ENCODE measurements around the gene CDK2AP2. TPM values are rescaled to one million over a fixed set of nuclear protein-coding genes. Genes with fewer than 3 reads are reported as not detected.
"Not testable (repeated sequence)": the region's sequence is repeated elsewhere in the genome, so short reads cannot be mapped to it uniquely, and the experiment has no call there.

The CDK2AP2 gene, protein sequence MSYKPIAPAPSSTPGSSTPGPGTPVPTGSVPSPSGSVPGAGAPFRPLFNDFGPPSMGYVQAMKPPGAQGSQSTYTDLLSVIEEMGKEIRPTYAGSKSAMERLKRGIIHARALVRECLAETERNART
- 10 to 100 TPM; 34.0 to 68.5 (median 55.9) TPM for polyA plus RNA-seq (ENCODE audit: insufficient read length in 4 of 4)

DNA sequence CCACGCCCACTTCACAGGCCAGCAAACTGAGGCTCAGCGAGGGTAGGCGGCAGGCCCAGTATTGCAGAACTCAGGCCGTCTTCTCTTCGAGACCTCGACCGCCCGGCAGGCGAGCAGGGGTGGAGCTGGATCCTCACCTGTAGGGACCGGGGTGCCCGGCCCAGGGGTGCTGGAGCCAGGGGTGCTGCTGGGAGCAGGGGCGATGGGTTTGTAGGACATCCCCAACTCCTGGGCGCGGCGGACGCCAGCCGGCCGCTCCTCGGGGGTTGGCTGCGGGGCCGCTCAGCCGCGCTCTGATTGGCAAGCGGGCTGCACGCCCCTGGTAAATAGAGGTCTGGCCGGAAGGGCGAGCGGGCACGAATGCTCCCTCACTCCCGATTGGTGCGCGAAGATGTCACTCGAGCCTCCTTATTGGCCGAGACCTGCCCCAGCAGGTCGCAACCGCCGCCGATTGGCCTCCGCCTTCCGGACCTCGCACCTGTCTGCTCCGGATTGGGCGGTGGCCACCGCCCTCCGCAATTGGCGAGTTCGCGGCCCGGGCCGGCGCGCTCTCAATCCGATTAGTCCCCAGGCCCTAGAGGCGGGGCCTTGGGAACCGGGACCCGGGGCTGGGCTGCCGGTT lies at the start of gene CDK2AP2:
CDK2AP2 (minus strand) TSS at position 299 of the 622 bp plus-strand sequence; CDS start at position 219, 80 bp downstream.
- peak; percentile 88 to 98 (median 92) for DNase-seq (ENCODE audit: low read depth in 4 of 4, low spot score in 2 of 4)

DNA sequence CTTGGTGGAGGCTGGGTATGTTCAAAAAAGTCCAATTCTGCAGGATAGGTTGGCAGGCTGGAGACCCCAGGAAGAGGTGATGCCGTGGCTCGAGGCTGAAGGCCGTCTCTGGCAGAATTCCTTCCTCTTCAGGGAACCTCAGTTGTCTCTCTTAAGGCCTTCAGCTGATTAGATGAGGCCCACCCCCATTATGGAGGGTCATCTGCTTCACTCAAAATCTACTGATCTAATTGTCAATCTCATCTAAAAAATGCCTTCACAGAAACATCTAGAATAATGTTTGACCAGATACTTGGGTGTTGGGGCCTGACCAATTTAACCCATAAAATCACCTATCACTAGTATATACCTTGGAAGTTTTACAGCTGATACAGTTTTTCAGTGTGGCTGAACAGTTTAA lies 48.3 kb upstream of the CDK2AP2 start:
- no peak for DNase-seq (ENCODE audit: low read depth in 4 of 4, low spot score in 2 of 4)

DNA sequence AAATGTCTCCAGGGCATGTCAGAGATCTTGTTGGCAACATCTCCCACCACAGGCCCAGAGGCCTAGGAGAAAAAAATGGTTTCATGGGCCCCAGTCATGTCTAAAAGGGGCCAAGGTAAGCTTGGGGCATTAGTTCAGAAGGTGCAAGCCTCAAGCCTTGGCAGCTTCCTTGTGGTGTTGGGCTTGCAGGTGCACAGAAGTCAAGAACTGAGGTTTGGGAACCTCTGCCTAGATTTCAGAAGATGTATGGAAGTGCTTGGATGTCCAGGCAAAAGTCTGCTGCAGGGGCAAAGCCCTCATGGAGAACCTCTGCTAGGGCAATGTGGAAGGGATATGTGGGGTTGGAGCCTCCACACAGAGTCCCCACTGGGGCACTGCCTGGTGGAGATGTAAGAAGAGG lies 43.7 kb upstream of the CDK2AP2 start:
- DNase-seq (ENCODE audit: low read depth in 4 of 4, low spot score in 2 of 4): not testable (repeated sequence)

DNA sequence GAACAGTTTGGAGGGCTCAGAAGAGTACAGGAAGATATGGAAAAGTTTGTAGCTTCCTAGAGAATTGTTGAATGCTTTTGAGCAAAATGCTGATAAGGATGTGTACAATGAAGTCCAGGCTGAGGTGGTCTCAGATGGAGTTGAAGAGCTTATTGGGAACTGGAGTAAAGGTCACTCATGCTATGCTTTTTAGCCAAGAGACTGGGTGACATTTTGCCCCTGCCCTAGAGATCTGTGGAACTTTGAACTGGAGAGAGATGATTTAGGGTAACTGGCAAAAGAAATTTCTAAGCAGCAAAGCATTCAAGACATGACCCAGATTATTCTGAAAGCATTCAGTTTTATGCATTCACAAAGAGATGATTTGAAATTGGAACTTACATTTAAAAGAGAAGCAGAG lies 43.2 kb upstream of the CDK2AP2 start:
- DNase-seq (ENCODE audit: low read depth in 4 of 4, low spot score in 2 of 4): no peak

DNA sequence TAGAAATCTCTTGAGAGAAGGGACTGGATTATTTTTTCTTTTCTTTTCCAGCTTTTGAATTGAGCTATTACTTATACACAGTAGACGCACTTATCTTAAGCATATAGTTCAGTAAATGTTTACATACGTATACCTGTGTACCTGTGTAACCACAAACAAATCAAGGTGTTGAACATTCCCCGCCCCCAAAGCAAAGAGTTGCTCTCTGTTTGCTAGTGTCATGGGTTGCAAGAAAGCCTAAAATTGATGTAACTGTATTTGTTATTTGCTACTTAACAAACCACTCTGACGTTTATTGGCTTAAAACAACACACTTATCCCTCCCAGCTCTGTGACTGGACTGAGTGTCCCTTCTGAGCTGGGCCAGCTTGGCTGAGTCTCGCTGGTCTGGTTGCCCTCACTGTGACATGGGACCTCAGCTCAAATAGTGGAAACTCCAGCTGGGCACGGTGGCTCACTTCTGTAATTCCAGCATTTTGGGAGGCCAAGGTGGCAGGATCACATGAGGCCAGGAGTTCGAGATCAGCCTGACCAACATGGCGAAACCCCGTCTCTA lies 40.7 kb upstream of the CDK2AP2 start:
- no peak for DNase-seq (ENCODE audit: low read depth in 4 of 4, low spot score in 2 of 4)

DNA sequence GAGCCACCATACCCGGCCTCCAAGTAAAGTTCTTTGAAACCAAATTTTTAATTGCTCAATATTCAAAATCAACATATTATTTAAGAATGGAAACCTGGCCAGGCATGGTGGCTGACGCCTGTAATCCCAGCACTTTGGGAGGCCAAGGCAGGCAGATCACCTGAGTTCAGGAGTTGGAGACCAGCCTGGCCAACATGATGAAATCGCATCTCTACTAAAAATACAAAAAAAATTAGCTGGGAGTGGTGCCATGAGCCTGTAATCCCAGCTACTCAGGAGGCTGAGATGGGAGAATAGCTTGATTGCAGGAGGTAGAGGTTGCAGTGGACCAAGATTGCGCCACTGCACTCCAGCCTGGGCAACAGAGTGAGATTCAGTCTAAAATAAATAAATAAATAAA lies 40.1 kb upstream of the CDK2AP2 start:
- DNase-seq (ENCODE audit: low read depth in 4 of 4, low spot score in 2 of 4): not testable (repeated sequence)

DNA sequence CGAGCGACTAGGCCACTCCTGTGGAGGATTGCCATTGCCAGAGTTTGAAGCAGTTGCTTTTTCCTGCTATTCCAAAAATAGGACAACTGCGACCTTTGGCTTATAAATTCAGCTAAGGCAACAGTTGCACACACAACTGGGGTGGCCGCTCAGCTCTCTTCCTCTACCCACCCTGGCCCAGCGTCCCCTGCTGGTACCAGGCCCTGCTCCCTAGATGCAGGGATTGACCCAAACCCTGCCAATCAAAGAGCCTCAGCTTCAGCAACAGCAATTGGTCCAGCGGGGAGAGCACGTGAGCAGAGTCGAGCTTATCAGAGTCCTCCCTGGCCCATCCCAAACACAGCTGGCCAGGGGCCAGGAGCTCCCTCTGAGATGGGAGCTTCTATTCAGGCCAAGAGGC lies 37.3 kb upstream of the CDK2AP2 start:
- DNase-seq (ENCODE audit: low read depth in 4 of 4, low spot score in 2 of 4): no peak

DNA sequence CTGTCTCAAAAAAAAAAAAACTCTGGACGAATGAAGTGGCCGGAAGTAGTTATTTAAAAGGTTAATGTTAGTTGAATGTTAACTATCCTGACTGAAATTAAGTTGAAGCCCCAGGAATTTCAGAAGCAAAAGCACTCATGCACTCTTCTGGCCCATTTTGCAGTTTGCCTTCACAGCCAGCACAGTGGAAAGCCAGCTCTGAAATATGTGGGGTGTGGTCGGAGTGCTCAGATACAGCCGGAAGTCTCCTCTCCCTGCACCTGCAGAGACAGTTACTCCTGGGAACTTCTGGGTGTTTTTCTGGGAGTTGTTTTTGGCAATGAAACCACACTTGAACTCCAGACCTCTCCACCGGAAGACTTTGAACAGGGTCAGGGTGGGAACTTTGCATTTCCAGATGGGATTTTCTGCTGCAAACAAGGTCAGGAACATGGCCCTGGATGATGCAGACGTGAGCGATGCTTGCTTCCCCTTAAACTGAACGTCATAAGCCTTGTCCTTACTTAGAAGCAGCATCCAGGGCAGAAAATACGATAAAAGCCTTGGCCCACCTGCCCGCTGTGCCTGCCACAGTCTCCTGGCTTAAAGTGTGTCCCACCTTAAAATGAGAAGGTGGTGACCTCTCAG lies 36.8 kb upstream of the CDK2AP2 start:
- no peak for DNase-seq (ENCODE audit: low read depth in 4 of 4, low spot score in 2 of 4)

DNA sequence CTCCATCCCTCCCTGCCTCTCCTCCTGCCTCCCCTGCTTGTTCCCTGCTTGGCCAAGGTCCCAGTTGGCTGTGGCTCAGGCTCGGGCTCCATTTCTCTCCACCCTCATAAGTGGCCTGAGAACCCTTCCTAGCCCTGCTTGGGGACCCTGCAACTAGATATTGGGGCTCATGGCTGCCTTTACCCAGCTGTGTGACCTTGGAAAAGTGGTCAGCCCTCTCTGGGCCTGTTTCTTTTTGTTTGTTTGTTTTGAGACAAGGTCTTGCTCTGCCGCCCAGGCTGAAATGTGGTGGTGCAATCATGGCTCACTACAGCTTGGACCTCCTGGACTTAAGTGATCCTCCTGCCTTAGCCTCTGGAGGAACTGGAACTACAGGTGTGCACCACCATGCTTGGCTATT lies 35.6 kb upstream of the CDK2AP2 start:
- no peak for DNase-seq (ENCODE audit: low read depth in 4 of 4, low spot score in 2 of 4)

DNA sequence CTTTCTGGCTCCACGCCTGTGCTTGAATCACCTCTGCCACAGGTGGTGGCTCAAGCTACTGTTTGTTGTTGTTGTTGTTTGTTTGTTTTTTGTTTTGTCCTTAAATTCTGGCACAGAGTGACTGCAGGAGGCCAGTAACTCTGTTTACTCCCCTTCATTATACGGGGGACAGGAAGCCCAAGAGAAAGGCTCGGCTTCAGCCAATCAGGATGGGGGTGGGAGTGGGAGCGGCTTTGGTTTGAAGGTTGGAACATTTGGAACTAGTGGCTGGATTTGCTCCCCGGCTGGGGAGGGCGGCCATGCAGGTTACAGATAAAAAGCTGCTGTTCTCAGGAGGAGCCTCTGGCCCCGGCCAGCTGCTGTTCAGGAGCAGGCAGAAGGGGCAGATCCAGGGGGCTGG lies 35.0 kb upstream of the CDK2AP2 start:
- no peak for DNase-seq (ENCODE audit: low read depth in 4 of 4, low spot score in 2 of 4)

DNA sequence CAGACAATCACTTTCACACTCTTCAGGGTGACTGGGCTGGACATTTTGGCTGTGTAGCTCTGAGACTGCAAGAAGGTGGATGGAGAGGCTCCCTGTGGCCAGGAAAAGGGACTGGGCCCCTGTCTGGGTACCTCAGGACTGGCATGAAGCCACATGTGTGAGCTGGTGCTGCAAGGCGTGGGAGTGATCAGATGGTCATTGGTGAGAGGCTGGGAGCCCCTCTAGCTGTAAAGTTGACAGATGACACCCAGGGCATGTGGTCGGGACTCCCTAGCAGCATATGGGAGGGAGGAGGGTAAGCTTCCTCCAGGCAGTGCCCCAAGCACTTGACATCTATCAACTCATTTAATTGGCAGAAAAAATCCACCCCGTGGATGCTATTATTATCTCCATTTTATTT lies 34.2 kb upstream of the CDK2AP2 start:
- DNase-seq (ENCODE audit: low read depth in 4 of 4, low spot score in 2 of 4): no peak

DNA sequence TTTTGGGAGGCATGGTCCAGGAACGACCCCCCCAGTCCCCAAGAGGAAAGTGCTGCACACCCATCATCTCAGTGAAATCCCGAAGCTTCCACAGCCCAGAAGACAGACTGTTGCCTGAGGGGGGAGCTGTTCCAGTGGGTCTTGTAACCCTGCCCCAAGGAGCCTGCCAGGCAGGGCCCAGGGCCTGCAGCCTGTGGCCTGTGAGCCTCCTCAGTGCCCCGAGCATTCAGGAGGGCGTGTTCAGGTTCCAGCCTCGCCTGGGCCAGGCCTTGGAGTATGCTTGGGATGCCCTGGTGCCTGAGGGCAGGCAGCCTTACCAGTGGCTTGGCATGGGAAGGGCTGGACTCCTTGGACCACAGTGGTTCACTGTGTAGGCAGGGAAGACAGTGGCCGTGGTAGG lies 33.2 kb upstream of the CDK2AP2 start:
- DNase-seq (ENCODE audit: low read depth in 4 of 4, low spot score in 2 of 4): no peak

DNA sequence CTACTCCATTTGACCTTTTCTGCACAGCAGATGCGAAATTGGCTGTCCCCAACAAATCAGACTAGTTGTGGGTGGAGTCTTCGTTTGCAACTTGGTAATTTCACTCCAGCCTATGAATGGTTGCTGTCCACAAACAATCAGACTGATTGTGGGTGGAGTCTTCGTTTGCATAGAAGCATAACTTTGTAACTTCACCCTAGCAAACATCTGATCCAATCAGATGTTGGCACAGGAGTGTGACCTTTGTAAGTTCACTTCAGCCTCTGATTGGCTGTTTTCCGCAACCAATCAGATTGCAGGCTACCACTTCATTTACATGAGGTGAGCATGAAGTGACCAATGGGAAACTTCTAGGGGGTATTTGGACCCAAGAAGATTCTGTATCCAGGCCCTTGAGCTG lies 31.6 kb upstream of the CDK2AP2 start:
- no peak for DNase-seq (ENCODE audit: low read depth in 4 of 4, low spot score in 2 of 4)

DNA sequence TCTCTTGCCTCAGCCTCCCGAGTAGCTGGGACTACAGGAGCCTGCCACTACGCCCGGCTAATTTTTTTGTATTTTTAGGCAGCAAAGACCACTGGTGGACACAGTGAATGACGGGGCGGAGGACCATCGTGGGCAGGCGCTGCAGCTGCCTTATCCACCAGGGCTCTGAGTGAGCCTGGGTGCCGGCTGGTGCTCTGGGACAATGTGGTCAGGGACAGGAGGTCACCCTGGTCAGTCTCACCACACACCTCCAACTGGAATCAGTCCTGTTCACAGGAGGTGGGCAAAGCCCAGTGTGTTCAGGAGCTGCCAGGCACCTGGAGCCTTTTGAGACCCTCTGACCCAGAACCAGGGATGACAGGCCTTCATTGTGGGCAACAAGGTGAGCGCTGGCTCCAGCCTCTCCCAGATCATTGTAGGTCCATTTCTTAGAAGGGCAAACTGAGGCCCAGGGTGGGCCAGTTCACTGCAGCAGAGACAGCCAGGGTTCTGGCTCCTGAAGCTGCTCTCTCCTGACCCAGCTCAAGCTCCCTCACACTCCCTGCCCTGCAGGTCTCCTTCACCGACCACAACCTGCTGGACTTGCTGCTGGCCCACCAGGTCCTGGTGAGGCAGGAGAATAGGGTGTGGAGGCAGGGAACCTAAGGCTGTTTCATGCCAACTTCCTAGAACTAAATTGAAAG lies 31.0 kb upstream of the CDK2AP2 start:
- DNase-seq (ENCODE audit: low read depth in 4 of 4, low spot score in 2 of 4): no peak

DNA sequence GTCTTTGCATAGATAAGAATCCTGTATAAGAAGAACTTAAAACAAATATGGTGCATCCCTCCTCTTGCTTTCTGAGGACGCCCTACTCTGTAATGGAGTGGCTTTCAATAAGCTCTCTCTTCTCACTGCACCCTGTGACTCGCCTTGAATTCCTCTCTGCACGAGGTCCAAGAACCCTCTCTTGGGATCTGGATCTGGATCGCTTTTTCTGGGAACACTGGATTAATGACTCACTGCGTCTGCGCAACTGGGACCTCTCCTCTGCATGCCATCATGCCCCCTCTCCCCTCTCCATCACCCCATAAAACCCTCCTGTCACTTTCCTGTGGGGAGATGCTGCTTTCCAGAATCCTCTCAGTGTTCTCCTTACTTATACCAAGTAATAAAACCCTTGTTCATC lies 30.3 kb upstream of the CDK2AP2 start:
- no peak for DNase-seq (ENCODE audit: low read depth in 4 of 4, low spot score in 2 of 4)

DNA sequence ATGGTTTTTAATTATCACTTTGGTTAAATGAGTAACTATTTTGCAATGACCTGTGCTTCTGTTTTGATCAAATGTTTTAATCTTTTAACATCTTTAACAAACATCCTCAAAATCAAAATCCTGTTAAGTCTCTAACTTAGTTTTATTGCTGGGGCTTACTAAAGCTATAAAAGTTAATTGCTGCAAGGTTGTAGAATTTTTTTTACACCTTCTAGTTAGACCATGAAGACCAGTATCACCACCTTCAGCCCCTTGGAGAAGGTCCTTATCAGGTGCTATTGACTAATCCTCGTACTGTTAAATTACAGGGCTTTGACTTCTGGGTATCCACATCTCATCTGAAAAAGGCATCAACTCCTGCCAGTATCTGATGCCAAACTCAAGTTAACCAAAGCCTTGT lies 27.6 kb upstream of the CDK2AP2 start:
- DNase-seq (ENCODE audit: low read depth in 4 of 4, low spot score in 2 of 4): no peak

DNA sequence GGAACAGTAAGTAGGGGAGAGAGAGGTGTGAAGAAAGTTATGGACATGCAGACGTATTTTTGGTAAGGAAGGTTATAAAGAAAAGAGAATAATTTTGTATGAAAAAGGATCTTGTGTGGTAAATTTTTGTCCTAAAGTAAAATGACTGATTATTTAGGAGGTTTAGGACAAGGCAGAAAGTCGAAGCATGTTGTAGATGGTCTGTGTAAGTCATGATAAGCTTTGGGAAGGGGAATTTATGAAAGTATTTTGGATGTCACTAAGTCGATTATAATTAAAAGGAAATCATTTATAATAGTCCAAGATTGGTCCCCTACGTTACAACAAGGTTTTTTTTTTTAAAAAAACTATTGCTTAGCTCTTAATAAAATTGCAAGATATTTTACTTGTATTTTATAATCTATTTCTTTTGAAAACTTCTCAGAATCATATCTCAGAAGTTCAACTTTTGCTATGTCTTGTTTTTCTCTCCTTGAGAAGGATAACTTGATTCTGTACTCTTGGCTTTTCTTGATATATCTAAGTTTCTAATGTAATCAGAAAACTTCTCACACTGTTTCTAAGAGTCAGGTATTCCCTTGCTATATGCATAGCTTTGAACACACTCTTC lies 26.2 kb upstream of the CDK2AP2 start:
- DNase-seq (ENCODE audit: low read depth in 4 of 4, low spot score in 2 of 4): no peak

DNA sequence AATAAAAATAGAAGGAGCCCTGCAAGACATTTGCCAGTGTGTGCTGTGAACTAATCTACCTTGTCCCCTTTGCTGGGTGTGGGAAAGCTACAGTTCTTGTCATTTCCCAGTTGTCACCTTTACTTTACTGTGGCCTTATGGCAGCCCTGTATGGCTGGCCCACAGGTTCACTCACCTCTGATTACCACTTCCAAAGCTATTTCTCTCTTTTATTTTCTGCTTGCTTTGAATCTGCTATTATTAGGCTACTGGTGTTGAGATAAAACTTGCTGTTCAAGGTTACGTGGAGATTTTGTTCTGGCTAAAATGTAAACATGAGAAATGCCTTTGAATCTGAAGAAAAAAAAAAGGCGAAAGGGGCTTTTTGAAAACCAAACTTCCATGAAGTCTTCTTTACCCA lies 24.9 kb upstream of the CDK2AP2 start:
- no peak for DNase-seq (ENCODE audit: low read depth in 4 of 4, low spot score in 2 of 4)

DNA sequence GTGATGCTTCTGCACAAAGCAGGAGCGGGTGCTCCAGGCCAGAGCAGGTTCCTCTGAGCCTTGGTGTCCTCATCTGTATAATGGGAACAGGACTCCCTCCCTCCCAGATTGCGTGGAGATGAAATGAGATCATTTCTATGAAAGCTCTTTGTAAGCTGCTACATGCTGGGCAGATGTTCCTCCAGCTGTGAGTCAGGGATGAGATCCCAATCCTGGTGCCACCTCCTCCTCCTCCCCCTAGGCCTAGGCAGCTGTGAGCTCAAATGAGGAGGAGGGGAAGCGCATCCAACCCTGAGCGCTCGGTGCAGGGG lies 22.3 kb upstream of the CDK2AP2 start:
- DNase-seq (ENCODE audit: low read depth in 4 of 4, low spot score in 2 of 4): no peak

DNA sequence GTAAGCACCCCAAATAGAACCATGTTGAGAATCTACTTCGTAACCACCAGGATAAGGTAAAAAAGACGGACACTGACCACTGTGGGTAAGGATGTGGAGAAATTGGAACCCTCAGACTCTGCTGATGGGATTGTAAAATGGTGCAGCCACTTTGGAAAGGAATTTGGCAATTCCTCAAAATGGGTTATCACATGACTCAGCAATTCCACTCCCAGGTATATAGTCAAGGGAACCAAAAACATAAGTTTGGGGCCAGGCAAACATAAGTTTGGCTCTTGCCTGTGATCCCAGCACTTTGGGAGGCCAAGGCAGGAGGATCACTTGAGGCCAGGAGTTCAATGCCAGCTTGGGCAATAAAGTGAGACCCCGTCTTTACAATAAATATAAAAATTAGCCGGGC lies 20.4 kb upstream of the CDK2AP2 start:
- no peak for DNase-seq (ENCODE audit: low read depth in 4 of 4, low spot score in 2 of 4)

DNA sequence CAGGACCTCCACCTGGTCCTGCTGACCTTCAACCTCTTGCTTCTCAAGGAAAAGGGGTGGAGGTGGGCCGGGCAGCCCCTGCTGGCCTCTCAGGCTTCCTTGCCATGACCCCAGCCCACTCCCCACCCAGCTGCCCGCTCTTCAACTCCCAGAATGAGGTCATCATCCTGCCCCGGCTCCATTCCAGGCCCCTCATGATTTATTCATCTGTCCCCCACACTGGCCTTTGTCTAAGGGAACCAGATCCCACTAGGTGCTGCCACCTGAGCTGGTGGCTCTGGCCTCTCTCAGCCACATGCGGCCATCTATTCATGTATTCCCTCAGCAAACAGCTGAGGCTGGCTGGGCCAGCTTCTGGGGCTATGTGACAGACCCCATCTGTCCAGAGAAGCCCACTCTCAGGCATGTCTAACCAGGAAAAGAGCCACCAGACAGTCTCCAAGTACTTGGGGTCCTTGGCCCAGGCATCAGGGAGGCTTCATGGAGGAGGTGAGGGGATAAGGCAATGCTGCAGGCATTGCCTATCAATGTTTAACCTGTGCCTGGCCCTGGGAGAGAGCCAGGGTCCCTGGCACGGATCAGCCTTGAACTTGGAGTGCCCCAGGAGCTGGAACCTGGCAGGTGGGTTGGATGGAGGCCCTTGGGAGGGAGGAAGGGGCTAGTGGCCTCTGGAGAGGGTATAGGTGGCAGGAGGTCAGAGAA lies 17.5 kb upstream of the CDK2AP2 start:
- DNase-seq (ENCODE audit: low read depth in 4 of 4, low spot score in 2 of 4): no peak

Data from left renal cortex interstitium (tissue), 4 donors.